GM18505 (cell line): ENCODE measurements around the gene TRIM31.

ENCODE experiments used
- ATAC-seq: cut with Tn5 transposase; IDR thresholded peaks from one replicate; pipeline ENCODE4 v1.9.1; 2021; ENCODE audit not compliant: unreplicated experiment
- POLR2A ChIP-seq: IDR thresholded peaks from 4 replicates; pipeline ENCODE4 v1.6.1; 2011; ENCODE audit warnings: borderline replicate concordance; ENCODE audit not compliant: insufficient read depth, insufficient read length; ENCODE audit errors: extremely low read depth

TRIM31 gene

DNA sequence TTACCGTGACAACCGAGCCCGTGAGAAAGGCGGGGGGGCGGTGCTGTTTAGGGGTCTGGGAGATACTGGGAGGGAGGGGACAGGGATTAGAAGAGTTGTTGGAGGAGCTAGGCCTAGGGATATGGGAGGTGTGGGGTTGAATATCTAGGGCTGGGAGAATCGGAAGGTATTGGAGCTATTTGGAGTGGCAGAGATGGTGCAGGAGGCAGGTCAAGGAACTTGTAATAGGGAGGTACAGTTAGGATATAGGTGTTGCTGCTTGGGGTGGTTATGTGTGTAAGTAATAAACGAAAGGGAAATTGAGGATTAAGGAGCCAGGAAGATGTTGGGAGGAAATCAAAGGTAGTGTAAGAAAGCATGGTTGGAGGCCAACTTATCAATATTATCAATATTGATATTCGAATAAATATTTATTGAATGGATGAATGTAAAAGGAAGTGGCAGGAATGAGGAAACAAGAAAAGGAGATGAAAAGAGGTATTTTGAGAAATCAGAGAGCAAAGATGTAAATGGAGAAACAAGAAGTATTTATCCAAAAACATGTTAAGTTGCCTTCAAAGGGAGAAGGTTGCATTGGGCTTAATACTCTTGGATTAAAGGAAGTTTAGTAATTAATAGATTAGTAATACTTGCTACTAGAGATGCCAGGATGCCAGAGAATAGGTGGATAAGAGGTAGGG is 45.3 kb downstream of the TRIM31 start:
- ATAC-seq, result no peak
- TF ChIP-seq POLR2A, result no peak

DNA sequence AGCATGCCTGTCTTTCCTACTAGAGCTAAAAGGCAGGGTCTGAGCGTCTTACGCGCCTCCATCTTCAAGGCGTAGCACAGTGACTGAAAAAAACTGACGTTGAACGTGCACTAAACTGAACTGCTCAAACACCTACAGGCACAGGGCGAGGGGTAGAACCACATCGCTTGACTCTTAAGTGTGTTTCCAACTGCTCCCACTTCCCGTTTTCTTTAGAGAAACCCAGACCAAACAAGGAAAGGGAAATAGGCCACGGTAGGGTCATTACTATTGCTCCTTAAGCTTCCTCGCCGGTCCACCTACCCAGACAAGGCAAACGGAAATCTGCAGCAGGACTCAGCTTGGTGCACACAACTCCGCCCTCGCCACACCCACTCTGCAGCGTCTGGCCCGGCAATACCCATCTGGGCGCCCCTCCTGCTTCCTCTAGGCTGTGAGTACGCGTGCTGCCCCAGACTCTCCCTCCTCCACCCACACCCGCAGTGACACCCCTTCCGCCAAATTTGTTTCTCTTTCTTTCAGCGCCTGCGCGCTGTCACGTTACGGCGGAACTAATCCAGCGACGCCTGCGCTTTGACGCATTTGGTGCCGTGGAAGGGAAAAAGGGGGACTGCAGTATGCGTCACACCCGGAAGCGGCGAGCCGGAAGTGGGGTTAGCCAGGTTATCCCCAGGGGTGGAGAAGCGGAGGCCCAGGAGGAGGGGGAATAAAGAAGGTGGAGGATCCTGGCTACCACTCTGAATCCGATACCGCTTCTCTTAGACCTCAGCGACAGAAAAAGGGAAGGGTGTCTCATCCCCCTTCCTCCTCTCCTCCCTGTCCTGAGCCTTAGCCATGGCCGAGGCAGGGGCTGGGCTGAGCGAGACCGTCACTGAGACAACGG is 46.1 kb downstream of the TRIM31 start, which contains the start of gene PPP1R11:
Gene PPP1R11 (plus strand): TSS at position 622 of the 883 bp plus-strand sequence. CDS start 213 bp downstream, at position 835.
- ATAC-seq, result peak; percentile 96
- peak; percentile 91 for TF ChIP-seq POLR2A

DNA sequence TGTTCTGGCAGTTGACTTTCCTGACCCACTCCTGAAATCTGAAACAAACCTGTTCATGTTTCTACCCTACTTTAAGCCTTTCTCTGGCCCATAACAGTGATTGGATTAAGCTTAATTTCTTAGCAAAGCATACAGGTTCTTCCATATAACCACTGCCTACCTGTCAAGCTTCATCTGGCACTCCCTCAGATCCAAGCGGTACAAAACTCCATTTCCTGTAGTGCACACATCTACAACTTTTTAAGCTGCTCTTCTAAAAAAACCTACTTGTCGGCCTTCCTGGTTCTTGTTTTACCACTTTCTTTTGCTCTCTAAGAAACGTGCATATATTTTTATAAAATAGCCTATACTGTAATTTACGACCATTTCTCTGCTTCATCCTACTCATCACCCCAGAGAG is 46.8 kb downstream of the TRIM31 start:
- no peak for ATAC-seq
- TF ChIP-seq POLR2A, result no peak

DNA sequence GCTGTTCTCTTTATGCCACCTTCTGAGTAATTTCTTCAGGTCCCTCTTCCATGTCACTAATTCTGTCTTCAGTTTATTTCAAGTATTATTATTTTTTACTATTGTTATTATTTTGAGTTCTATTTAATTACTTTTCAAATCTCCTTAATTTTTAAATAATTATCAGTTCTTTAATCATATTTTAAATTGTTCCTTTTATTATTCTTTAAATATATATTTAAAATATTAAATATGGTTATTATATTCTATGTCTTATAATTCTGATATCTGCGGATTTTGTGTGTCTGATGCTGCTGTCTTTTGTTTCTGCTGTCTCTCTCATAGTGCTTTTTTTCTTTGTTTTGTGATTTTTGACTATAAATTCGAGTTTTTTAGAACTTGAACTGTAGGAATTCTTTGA is 49.6 kb downstream of the TRIM31 start:
- ATAC-seq, result no peak

DNA sequence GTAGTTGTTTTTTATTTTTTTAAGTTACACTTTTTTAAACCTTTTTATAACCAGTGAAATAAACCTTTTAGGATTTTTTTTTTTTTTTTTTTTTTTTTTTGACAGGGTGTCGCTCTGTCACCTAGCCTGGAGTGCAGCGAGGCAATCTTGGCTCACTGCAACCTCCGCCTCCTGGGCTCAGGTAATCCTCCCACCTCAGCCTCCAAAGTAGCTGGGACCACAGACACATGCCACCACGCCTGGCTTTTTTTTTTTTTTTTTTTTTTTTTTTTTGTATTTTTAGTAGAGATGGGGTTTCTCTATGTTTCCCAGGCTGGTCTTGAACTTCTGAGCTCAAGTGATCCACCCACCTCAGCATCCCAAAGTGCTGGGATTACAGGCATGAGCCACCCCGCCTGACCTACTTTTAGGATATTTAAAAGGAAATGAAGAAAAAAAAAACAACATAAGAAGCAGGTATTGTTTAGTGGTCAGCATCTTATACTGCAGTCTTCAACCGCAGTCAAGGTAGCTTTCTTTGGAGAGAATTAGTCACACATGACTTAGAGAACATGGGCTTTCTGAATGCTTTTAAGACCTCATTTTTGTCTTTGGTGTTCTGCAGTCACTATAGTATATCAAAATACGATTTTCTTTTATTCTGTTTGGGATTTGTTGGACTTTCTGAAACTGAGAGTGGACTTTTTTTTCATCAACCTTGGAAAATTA is 50.3 kb downstream of the TRIM31 start:
- no peak for TF ChIP-seq POLR2A
- ATAC-seq, result no peak

More for the DNA sequence above, 49.6 kb downstream of the TRIM31 start:
- no peak for TF ChIP-seq POLR2A

DNA sequence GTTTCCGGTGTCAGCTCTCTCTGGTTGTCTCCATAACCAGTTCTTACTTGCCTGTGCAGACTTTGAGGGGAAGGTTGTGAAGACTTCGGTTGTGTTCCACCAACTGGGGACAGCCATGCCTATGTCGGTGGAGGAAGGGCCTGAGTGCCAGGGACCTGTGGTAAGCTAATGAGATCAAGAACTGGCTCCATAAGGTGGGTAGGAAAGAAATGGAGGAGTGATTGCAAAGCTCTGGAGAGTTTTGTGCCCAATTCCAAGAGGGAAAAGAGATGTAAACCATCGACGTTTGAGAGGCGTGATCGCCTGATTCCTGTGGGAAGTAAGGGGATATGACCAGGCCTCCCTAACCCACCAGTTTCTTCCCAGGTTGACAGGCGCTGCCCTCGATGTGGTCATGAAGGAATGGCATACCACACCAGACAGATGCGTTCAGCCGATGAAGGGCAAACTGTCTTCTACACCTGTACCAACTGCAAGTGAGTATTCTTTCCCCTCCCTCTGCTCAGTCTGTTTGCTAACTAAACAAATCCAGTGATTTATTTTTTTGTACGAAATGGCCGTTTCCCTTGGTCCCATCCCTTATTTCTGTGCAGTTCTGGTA is 50.9 kb downstream of the TRIM31 start:
- no peak for ATAC-seq
- TF ChIP-seq POLR2A, result no peak

DNA sequence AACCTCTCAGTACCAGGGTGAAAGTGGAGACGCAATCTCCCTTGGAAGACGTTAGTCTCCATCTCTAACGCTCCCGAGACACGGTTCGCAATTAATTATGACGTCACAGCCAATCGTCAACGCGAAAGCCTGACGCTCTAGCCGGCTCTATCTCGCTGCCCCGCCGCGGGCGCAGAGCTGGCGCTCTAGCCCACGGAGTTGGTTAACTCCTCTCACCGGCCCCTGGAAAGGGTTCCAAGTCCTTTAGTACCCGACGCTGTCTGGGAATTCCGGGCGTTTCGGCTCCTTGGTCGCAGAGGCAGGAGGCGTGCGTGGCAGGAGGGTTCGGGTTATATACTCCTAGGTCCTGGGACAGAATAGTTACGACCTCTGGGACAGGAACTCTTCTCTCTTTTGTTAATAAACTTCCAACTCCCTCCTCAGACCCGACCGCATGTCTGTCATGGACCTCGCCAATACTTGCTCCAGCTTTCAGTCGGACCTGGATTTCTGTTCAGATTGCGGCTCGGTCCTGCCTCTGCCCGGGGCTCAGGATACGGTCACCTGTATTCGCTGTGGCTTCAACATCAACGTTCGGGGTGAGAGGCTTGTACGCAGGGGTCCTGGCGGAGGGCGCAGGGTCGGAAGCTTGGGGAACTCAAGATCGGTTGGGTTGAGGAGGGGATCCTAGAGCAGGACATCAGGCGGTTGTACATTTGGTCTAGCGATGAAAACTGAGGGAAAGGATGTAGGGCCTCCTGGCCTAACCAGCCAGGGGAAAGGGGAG is 51.6 kb downstream of the TRIM31 start, which contains the start of gene POLR1H:
Gene POLR1H (plus strand): TSS at position 174 of the 766 bp plus-strand sequence. CDS start 260 bp downstream, at position 434.
- peak; percentile 81 for ATAC-seq
- TF ChIP-seq POLR2A, result peak; percentile 90

DNA sequence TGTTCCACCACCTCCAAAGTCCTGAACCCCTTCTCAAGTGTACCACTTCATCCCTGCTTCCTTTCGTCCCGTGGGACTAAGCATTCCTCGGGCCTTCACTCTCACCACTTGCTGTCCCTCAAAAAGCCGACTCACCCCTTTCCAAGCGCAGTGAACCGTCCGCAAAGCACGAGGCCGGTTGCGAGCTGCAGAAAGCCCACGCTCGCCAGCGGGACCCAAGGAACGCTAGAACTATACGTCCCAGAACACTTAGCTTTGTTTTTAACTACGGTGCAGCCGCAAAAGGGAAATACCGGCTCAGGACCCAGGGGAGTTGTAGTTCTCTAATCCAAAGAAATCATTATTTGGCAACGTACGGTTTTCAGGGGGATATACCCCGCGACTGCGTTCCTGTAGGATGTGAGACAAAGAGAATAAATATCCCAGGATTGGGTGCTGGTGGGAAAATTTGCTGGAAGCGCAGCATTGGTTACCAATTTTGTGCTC is 52.2 kb downstream of the TRIM31 start:
- no peak for TF ChIP-seq POLR2A
- ATAC-seq, result peak; percentile 15

DNA sequence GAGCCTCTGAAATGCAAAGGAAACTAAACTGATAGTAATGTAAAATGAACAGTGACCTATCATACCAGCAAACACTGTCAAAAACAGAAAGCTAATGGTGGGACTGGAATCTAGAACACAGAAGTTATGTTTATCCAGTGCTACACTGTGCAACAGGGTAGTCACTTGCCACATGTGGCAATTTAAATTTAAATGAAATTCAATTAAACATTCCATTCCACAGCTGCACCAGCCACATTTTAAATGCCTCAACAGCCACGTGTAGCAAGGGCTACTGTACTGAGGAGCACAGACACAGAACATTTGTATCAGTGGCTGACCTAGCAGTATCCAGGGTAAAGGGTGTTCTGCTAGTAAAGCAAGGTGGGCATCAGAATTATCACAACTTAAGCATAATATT is 57.4 kb downstream of the TRIM31 start:
- TF ChIP-seq POLR2A, result no peak
- no peak for ATAC-seq

DNA sequence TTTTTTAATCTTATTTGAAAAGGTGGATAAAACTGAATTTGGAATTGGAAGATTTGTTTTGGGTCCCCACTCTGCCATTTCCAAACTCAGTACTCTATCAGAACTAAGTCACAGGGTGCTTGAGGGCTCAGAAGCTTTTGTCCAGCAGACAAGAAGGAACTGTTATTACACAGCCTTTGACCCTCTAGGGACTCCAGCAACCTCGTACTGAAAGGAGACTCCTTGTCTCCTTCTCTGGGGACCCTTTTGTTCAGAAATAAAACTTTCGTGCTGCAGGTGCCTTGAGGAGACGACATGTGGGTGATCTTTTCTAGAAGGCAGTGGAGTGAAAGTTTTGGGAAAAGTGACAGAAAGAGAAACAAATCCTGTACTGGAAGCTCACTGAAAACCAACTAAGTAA is 59.2 kb downstream of the TRIM31 start:
- TF ChIP-seq POLR2A, result no peak
- ATAC-seq, result no peak
